Activated CD4-positive, CD25-positive, alpha-beta regulatory T cell treated with anti-CD3 and anti-CD28 coated beads, Interleukin-2, amount 50 U/mL, for 16 hours (primary cell): ENCODE measurements around the gene SDC1.

ENCODE experiments used
- DNase-seq: peaks from one replicate; pipeline ENCODE4 v3.0.0-alpha.2; 2020; ENCODE audit warnings: low read depth, low spot score

The SDC1 gene

GRCh38 chr2:20214566-20215182 is 10.3 kb downstream of the SDC1 start:
- no peak for DNase-seq

GRCh38 chr2:20213651-20214565 is 11.0 kb downstream of the SDC1 start:
- DNase-seq: no peak

DNA sequence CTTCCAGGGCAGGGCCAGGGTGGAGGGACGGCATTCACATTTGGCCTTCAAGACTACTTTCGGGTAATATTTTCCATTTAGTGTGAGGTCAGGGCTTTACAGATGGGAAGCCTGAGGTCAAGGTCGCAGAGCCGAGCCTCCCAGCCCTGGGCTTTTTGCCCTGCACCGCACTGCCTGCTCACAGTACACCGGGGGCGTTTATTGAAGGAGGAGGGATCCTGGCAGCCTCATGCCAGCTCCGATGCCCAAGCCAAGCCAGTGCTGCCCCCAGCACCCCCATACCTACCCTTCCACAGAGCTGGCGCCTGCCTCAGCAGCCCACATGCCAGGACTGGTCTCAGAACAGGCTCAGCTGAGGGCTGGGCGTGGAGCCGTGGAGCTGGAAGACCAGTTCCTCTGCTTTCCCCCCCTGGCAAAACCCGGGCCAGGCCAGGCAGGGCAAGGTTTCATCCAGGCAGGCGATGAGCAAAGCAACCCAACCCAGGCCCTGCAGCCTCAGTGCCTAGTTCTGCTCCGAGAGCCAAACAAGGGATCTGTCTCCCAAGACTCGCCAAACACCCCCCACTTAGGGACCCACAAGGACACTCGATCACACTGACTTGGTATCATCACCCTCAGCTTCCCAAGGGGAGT is 11.9 kb downstream of the SDC1 start:
- no peak for DNase-seq

- no peak for DNase-seq
These were observed 12.5 kb downstream of the SDC1 start for GRCh38 chr2:20212459-20212870.

GRCh38 chr2:20211860-20212458 is 13.0 kb downstream of the SDC1 start:
- DNase-seq: no peak

GRCh38 chr2:20211420-20211819 is 13.5 kb downstream of the SDC1 start:
- no peak for DNase-seq

DNA sequence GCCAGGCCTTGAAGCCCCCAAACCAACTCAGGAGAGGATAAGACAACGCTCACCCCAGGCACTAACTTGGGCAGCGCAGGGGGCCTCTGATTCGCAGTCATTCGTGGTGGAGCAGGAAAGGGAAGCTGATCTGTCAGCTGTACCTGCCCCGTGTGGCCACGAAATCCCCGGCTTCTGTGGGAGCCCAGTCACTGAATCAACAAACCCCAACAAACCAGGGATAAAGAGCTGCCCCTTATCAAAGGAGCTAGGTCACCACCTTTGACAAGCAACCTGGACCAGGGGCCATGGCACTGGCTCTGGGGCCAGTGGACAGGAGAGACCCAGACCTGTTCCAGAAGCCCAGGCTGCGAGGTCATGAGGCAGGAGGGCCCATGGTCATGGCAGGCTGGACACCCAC is 14.5 kb downstream of the SDC1 start:
- DNase-seq: no peak

DNA sequence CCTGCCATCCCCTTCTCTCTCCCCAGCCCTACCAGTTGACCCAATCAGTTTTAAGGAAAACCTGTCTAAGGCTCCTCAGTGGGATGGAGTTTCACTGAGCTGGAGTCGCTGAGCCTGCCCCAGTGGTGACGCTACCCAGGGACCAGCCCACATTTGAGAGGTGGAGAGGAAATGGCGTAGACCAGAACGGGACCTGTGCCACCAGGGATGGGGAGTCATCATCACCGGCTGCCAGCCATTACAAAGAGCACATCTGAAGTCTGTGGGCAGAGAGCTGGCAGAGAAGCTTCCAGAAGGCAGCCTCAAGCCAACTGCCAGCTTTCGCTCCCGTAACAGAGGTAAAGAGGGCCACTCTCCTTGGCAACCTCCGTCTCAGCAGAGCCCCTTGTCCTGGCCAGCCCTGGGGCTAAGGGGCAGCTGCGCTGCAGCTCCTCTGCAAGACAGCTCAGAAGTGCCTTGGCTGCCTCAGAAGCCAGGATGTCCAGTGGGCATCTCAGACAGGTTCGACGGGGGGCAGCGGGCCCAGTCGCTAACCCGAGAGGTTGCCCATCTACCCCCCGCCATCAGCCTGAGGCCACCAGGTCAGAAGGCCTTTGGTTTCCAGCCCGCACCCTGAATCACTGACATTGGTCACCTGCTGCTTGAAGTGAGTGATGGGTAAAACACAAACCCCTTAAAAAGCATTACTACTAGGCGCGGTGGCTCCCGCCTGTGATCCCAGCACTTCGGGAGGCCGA is 15.4 kb downstream of the SDC1 start:
- no peak for DNase-seq

DNA sequence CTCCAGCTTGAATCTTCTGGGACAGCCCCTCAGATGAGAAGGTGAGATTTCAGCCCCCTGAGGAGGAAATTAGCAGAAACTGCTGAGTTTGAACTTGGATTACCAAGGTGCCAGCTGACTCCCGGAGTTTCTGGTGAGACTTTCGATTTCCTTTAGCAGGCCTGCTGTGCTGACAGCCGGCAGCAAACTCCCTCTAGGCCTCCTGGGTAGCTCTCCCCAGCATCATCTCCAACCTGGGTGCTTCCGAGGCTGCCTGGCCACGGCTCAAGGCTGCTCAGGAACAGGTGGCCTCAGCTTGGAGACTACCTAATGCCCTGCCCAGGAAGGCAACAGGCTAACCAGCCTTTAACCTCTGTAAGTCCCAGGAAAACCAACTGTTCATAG is 16.5 kb downstream of the SDC1 start:
- DNase-seq: no peak

- no peak for DNase-seq
These were observed 17.9 kb downstream of the SDC1 start for GRCh38 chr2:20207051-20207450.

DNA sequence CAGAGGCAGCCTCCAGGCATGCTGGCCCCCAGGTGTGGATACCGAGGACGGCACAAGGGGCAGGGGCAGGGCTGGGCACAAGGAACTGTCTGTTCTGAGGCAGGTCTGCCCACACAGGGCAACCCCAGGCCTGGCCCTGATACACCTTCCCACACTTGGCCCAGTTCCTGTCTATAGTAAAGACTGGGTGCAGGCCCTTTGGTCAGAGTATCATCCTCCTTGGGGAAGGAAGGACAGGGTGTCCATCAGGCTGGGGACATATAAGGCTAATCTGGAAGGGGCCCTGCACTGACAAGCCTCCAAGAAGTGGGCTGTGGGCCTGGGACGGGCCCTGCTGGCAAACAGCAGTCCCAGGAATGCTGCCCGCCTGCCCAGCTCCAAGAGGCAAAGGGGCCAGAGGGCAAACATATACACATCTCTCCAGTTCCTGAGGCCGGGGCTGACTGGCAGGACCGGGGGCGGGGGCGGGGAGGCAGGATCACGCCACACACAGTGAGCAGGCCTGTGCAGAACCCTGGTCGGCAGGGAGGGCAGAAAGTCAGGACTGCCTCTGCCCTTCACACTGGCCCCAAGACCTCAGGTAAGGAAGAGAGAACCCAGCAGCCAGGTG is 18.9 kb downstream of the SDC1 start:
- no peak for DNase-seq

- DNase-seq: no peak
These were observed 19.9 kb downstream of the SDC1 start for GRCh38 chr2:20205069-20205468.

- DNase-seq: no peak
These were observed 21.3 kb downstream of the SDC1 start for GRCh38 chr2:20203521-20204225.

DNA sequence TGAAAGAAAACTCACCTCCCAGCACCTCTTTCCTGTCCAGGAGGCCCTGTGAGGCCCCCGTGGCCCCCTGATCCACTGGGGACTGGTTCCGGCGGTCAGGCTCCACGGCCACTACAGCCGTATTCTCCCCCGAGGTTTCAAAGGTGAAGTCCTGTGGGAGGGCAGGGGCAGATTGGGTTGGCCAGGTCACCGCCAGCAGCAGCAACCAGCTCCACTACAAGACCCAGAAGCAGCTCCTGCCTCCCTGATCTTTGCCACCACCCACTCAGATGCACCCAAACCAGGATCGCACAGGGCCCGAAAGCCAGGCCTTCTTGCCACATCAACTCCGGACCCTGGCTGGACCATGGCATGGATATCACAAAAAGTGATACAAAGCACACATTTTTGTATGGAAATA is 21.9 kb downstream of the SDC1 start:
- DNase-seq: no peak

- no peak for DNase-seq
These were observed 23.3 kb downstream of the SDC1 start for GRCh38 chr2:20201671-20202070.

DNA sequence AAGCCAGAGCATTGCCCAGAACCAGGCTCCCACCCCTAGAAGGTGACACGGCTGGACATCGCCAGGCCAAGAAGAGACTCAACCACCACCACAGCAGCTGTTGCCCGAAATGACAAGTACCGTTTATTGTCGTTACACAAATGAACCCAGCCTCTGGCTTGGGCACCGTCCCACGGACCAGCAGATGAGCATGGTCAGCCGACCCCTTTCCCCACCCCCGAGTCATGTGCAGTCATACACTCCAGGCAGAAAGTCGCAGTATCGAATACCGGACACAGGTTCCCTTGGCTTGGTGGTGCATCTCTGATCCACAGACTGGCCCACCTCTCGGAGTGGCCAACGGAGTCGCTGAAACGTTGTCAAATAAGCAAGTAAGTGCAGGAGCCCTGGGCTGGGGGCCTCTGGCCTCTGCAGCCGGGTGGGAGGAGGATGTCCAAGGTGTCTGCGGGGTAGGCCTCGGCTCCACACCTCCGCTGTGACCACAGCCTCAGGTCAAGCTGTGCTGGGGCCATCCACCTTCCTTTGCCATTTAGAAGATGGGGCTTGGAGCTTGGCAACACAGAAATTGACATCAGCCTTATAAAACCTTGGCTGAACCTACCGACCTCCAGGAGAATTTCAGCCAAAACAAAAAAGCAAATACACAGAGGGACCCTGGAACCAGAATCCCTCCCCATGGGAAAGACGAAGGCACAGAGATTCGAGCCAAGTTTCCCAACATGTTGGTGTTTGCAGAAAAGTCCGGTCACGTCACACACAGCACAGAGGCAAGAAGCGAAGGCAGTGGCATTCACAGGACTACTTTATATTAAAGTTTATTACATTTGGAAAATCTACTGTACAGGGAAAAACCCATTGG is 24.0 kb downstream of the SDC1 start:
- DNase-seq: no peak

- no peak for DNase-seq
These were observed 25.2 kb downstream of the SDC1 start for GRCh38 chr2:20199633-20200270.

GRCh38 chr2:20198796-20199632 is 25.9 kb downstream of the SDC1 start:
- DNase-seq: no peak
